ENCODE data around the gene C19orf12. TPM values are rescaled to one million over a fixed set of nuclear protein-coding genes. Genes with fewer than 3 reads are reported as not detected.

Gene C19orf12
- total RNA-seq, 5 donors from 2014 or later (not counting 1 experiment from before 2014, with no cell fraction given): 25.1 to 38.7 (median 34.2) TPM

GRCh38 chr19:29690842-29691241 lies 24.2 kb downstream of the C19orf12 start:
- Mint-ChIP-seq H3K4me1 (peaks cover 28 to 43% (median 38%) of the 10 kb centered on the region in 3 donors), H3K9me3 (peaks cover 0 to 3% (median 0%) of the 10 kb centered on the region in 3 donors), H3K27ac (peak overlapping the region; percentile 71 to 79), H3K36me3 (peaks cover 4% of the 10 kb centered on the region), H3K4me3 (no peak overlapping the region), H3K27me3 (no peaks in the 10 kb centered on the region)
- ATAC-seq (replicated peaks in 1 of 4): peak; percentile 71 to 76 (median 74)
- POLR2A ChIA-PET: interaction anchor here in 1 of 2 donors (0.7 kb wide), 1 partner anchor 79 kb away, joined by 3 read pairs; no protein-coding TSS in a partner anchor
- H3K36me3 ChIP-seq (ENCODE audit: control insufficient read depth in 2 of 2, extremely low read depth in 1 of 2, insufficient read depth in 1 of 2, low read length in 1 of 2): no peaks in the 10 kb centered on the region
- no peaks in the 10 kb centered on the region for H3K27me3 ChIP-seq (replicated peaks in 1 of 2; ENCODE audit: control insufficient read depth in 2 of 2, extremely low read depth in 1 of 2, insufficient read depth in 2 of 2, low read length in 1 of 2)
- DNase-seq: peak in 24 of 35 experiments; percentile 17 to 83 (median 44)
- H3K4me3 ChIP-seq (ENCODE audit: control insufficient read depth in 1 of 2, extremely low read depth in 1 of 2, low read length in 1 of 2): no peak overlapping the region
- peak overlapping the region; percentile 13 for H3K27ac ChIP-seq (ENCODE audit: low read length)
- peaks cover 0 to 20% of the 10 kb centered on the region in 2 experiments for H3K4me1 ChIP-seq (ENCODE audit: control insufficient read depth in 1 of 2, extremely low read depth in 1 of 2, insufficient read depth in 2 of 2, low read length in 2 of 2)
- H3K9me3 ChIP-seq: no peaks in the 10 kb centered on the region
- no CpG with 5 or more reads among the region's 2 CpGs for WGBS (ENCODE audit: insufficient coverage)
- CTCF ChIA-PET: interaction anchor here (0.6 to 2.4 kb wide), 13 partner anchors 19 to 152 kb away, joined by 3 to 13 read pairs (median 4); partner anchors contain the start of gene POP4 (in 1 of the 2)

- Histone ChIP-seq H3K27ac (ENCODE audit: low read length) (no peak overlapping the region), H3K4me1 (ENCODE audit: control insufficient read depth in 1 of 2, extremely low read depth in 1 of 2, insufficient read depth in 2 of 2, low read length in 2 of 2) (peaks cover 0 to 10% of the 10 kb centered on the region in 2 experiments), H3K36me3 (ENCODE audit: control insufficient read depth in 2 of 2, extremely low read depth in 1 of 2, insufficient read depth in 1 of 2, low read length in 1 of 2) (peaks cover 0 to 2% of the 10 kb centered on the region in 2 donors), H3K4me3 (ENCODE audit: control insufficient read depth in 1 of 2, extremely low read depth in 1 of 2, low read length in 1 of 2) (no peak overlapping the region), H3K9me3 (no peaks in the 10 kb centered on the region), H3K27me3 (replicated peaks in 1 of 2; ENCODE audit: control insufficient read depth in 2 of 2, extremely low read depth in 1 of 2, insufficient read depth in 2 of 2, low read length in 1 of 2) (no peaks in the 10 kb centered on the region)
- 90% methylated on average over 8 of the region's 18 CpGs for WGBS (ENCODE audit: insufficient coverage)
- peaks cover 31 to 46% (median 32%) of the 10 kb centered on the region in 3 donors for H3K4me1 Mint-ChIP-seq
- H3K9me3 Mint-ChIP-seq: peaks cover 0 to 3% (median 0%) of the 10 kb centered on the region in 3 donors
- DNase-seq (no peak), ATAC-seq (replicated peaks in 1 of 4) (no peak)
- H3K27ac Mint-ChIP-seq: peak overlapping the region in 1 of 2 donors; percentile 11
- H3K36me3 Mint-ChIP-seq: peaks cover 4% of the 10 kb centered on the region
- ChIA-PET CTCF (no interaction called here), POLR2A (interaction anchor here in 1 of 2 donors (0.6 kb wide), 1 partner anchor 73 kb away, joined by 9 read pairs; no protein-coding TSS in a partner anchor)
- no peaks in the 10 kb centered on the region for H3K27me3 Mint-ChIP-seq
- no peak overlapping the region for H3K4me3 Mint-ChIP-seq
Measured at GRCh38 chr19:29687897-29688728, 26.9 kb downstream of the C19orf12 start.

GRCh38 chr19:29687244-29687896 lies 27.7 kb downstream of the C19orf12 start:
- no peak overlapping the region for H3K27ac Mint-ChIP-seq
- peaks cover 37 to 53% (median 38%) of the 10 kb centered on the region in 3 donors for H3K4me1 Mint-ChIP-seq
- Histone ChIP-seq H3K9me3 (no peaks in the 10 kb centered on the region), H3K27ac (ENCODE audit: low read length) (no peak overlapping the region), H3K27me3 (replicated peaks in 1 of 2; ENCODE audit: control insufficient read depth in 2 of 2, extremely low read depth in 1 of 2, insufficient read depth in 2 of 2, low read length in 1 of 2) (no peaks in the 10 kb centered on the region), H3K4me1 (ENCODE audit: control insufficient read depth in 1 of 2, extremely low read depth in 1 of 2, insufficient read depth in 2 of 2, low read length in 2 of 2) (peaks cover 0 to 18% of the 10 kb centered on the region in 2 experiments), H3K36me3 (ENCODE audit: control insufficient read depth in 2 of 2, extremely low read depth in 1 of 2, insufficient read depth in 1 of 2, low read length in 1 of 2) (peaks cover 0 to 2% of the 10 kb centered on the region in 2 donors), H3K4me3 (ENCODE audit: control insufficient read depth in 1 of 2, extremely low read depth in 1 of 2, low read length in 1 of 2) (no peak overlapping the region)
- ChIA-PET CTCF (interaction anchor here in 1 of 2 donors (0.9 kb wide), 2 partner anchors 29 to 77 kb away, joined by 3 to 4 read pairs; no protein-coding TSS in a partner anchor), POLR2A (interaction anchor here in 1 of 2 donors (0.6 to 0.9 kb wide), 2 partner anchors 15 to 72 kb away, joined by 3 to 9 read pairs; no protein-coding TSS in a partner anchor)
- no peak overlapping the region for H3K4me3 Mint-ChIP-seq
- no peak for ATAC-seq (replicated peaks in 1 of 4)
- H3K36me3 Mint-ChIP-seq: peaks cover 4% of the 10 kb centered on the region
- WGBS (ENCODE audit: insufficient coverage): 95% methylated on average over 8 of the region's 17 CpGs
- peaks cover 0 to 3% (median 0%) of the 10 kb centered on the region in 3 donors for H3K9me3 Mint-ChIP-seq
- DNase-seq: no peak
- no peaks in the 10 kb centered on the region for H3K27me3 Mint-ChIP-seq

DNA sequence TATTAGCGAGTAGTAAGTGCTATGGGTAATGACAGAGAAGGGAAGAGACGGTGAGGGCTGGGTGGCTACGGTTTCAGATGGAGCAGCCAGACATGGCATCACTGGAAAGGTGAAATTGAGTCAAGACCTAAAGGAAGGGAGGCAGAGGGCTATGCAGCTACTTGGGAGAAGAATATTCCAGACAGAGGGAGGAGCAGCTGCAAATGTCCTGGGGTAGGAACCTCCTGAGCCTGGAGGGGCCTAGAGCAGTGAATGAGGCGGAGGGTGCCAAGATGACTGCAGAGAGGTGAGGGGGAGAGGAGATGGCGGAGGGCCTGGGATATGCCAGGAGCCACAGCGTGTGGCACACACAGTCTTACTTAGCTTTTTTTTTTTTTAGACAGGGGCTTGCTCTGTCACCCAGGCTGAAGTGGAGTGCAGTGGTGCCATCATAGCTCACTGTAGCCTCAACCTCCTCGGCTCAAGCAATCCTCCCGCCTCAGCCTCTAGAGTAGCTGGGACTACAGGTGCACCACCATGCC lies 28.7 kb downstream of the C19orf12 start:
- H3K4me1 Mint-ChIP-seq: peaks cover 41 to 62% (median 46%) of the 10 kb centered on the region in 3 donors
- H3K27ac Mint-ChIP-seq: no peak overlapping the region

DNA sequence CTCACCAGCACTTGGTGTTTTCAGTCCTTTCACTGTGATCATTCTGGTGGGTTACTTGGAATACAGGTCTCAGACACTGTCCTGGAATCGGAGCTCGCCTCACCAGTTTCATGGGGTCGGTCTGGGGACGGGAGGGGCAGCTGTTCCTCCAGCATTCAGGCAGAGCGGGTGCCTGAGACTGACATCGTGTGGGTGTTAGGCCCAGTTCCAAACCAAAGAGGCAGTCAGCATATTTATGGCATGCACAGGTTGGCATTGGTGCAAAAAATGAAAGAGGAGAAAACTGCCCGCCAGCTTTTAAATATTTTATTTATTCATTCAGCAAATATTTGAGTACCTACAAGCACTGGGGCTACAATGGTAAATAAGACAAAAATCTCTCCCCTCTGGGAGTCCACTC lies 29.7 kb downstream of the C19orf12 start:
- H3K4me1 Mint-ChIP-seq: peaks cover 46 to 63% (median 50%) of the 10 kb centered on the region in 3 donors
- Histone ChIP-seq H3K27ac (ENCODE audit: low read length) (no peak overlapping the region), H3K9me3 (no peaks in the 10 kb centered on the region), H3K36me3 (ENCODE audit: control insufficient read depth in 2 of 2, extremely low read depth in 1 of 2, insufficient read depth in 1 of 2, low read length in 1 of 2) (peaks cover 0 to 2% of the 10 kb centered on the region in 2 donors), H3K4me1 (ENCODE audit: control insufficient read depth in 1 of 2, extremely low read depth in 1 of 2, insufficient read depth in 2 of 2, low read length in 2 of 2) (peaks cover 11 to 32% of the 10 kb centered on the region in 2 experiments), H3K4me3 (ENCODE audit: control insufficient read depth in 1 of 2, extremely low read depth in 1 of 2, low read length in 1 of 2) (no peak overlapping the region), H3K27me3 (replicated peaks in 1 of 2; ENCODE audit: control insufficient read depth in 2 of 2, extremely low read depth in 1 of 2, insufficient read depth in 2 of 2, low read length in 1 of 2) (no peaks in the 10 kb centered on the region)
- peaks cover 4% of the 10 kb centered on the region for H3K36me3 Mint-ChIP-seq
- no peaks in the 10 kb centered on the region for H3K27me3 Mint-ChIP-seq
- peaks cover 0 to 3% (median 0%) of the 10 kb centered on the region in 3 donors for H3K9me3 Mint-ChIP-seq
- WGBS (ENCODE audit: insufficient coverage): 97% methylated on average over 6 of the region's 7 CpGs
- ATAC-seq (replicated peaks in 1 of 4): no peak
- H3K4me3 Mint-ChIP-seq: no peak overlapping the region
- CTCF ChIA-PET: interaction anchor here in 1 of 2 donors (0.7 kb wide), 1 partner anchor 15 kb away, joined by 5 read pairs; no protein-coding TSS in a partner anchor
- POLR2A ChIA-PET: no interaction called here
- no peak for DNase-seq
- no peak overlapping the region for H3K27ac Mint-ChIP-seq

More for the DNA sequence above, 28.7 kb downstream of the C19orf12 start:
- H3K36me3 ChIP-seq (ENCODE audit: control insufficient read depth in 2 of 2, extremely low read depth in 1 of 2, insufficient read depth in 1 of 2, low read length in 1 of 2): peaks cover 0 to 2% of the 10 kb centered on the region in 2 donors
- H3K4me3 ChIP-seq (ENCODE audit: control insufficient read depth in 1 of 2, extremely low read depth in 1 of 2, low read length in 1 of 2): no peak overlapping the region
- no peak for ATAC-seq (replicated peaks in 1 of 4)
- no peak for DNase-seq
- WGBS (ENCODE audit: insufficient coverage): 97% methylated on average over 6 of the region's 8 CpGs
- no peaks in the 10 kb centered on the region for H3K9me3 ChIP-seq
- Mint-ChIP-seq H3K9me3 (peaks cover 0 to 3% (median 0%) of the 10 kb centered on the region in 3 donors), H3K4me3 (no peak overlapping the region), H3K36me3 (peaks cover 4% of the 10 kb centered on the region), H3K27me3 (no peaks in the 10 kb centered on the region)
- H3K27me3 ChIP-seq (replicated peaks in 1 of 2; ENCODE audit: control insufficient read depth in 2 of 2, extremely low read depth in 1 of 2, insufficient read depth in 2 of 2, low read length in 1 of 2): no peaks in the 10 kb centered on the region
- CTCF ChIA-PET: interaction anchor here in 1 of 2 donors (0.5 to 0.9 kb wide), 2 partner anchors 76 to 186 kb away, joined by 4 read pairs; no protein-coding TSS in a partner anchor
- POLR2A ChIA-PET: interaction anchor here (0.5 to 0.9 kb wide), 4 partner anchors 14 to 158 kb away, joined by 3 to 4 read pairs (median 4); no protein-coding TSS in a partner anchor
- no peak overlapping the region for H3K27ac ChIP-seq (ENCODE audit: low read length)
- H3K4me1 ChIP-seq (ENCODE audit: control insufficient read depth in 1 of 2, extremely low read depth in 1 of 2, insufficient read depth in 2 of 2, low read length in 2 of 2): peaks cover 5 to 28% of the 10 kb centered on the region in 2 experiments
